NCI-H128 (cell line): ENCODE results near the gene PPT2.
"Not testable (repeated sequence)": the region's sequence is repeated elsewhere in the genome, so short reads cannot be mapped to it uniquely, and the experiment has no call there.

Experiments used
- DNase-seq: peaks from one replicate; lab custom pipeline; 2025; ENCODE audit not compliant: unreplicated experiment; lab: John Stamatoyannopoulos, UW

PPT2 gene

GRCh38 chr6:32188381-32189068 lies 34.6 kb downstream of the PPT2 start:
- no peak for DNase-seq

- DNase-seq, result no peak
These were observed 35.3 kb downstream of the PPT2 start for GRCh38 chr6:32189069-32189741.

- no peak for DNase-seq
These were observed 35.8 kb downstream of the PPT2 start for GRCh38 chr6:32189742-32190053.

GRCh38 chr6:32190054-32190851 lies 36.3 kb downstream of the PPT2 start, which contains the start of gene PBX2:
TSS of gene PBX2 (minus strand) at chr6:32190202. CDS start at chr6:32189915, 287 bp downstream.
- DNase-seq, result peak; percentile 30

GRCh38 chr6:32190911-32191677 lies 37.2 kb downstream of the PPT2 start:
- DNase-seq, result no peak

- no peak for DNase-seq
These were observed 38.0 kb downstream of the PPT2 start for GRCh38 chr6:32191696-32192607.

- DNase-seq, result no peak
These were observed 38.7 kb downstream of the PPT2 start, which contains the start of gene GPSM3 for GRCh38 chr6:32192608-32193039. TSS of gene GPSM3 (minus strand) at chr6:32192643. CDS start at chr6:32192513, 130 bp downstream.

- DNase-seq, result not testable (repeated sequence)
These were observed 39.2 kb downstream of the PPT2 start for GRCh38 chr6:32193096-32193495.

- DNase-seq, result no peak
These were observed 40.4 kb downstream of the PPT2 start for GRCh38 chr6:32194388-32194787.

- no peak for DNase-seq
These were observed 41.1 kb downstream of the PPT2 start for GRCh38 chr6:32194825-32195651.

- DNase-seq, result peak; percentile 100
These were observed 41.6 kb downstream of the PPT2 start for GRCh38 chr6:32195652-32195901.

- DNase-seq, result peak; percentile 60
These were observed 42.2 kb downstream of the PPT2 start for GRCh38 chr6:32195902-32196681.

GRCh38 chr6:32196682-32197616 lies 43.0 kb downstream of the PPT2 start:
- no peak for DNase-seq

- no peak for DNase-seq
These were observed 44.4 kb downstream of the PPT2 start for GRCh38 chr6:32198345-32198696.

GRCh38 chr6:32198866-32199265 lies 44.9 kb downstream of the PPT2 start:
- no peak for DNase-seq

- DNase-seq, result no peak
These were observed 47.0 kb downstream of the PPT2 start for GRCh38 chr6:32200711-32201475.

GRCh38 chr6:32202186-32202585 lies 48.2 kb downstream of the PPT2 start:
- DNase-seq, result no peak
